Hair follicular keratinocyte (primary cell): ENCODE measurements around the gene NKD1. TPM values are rescaled to one million over a fixed set of nuclear protein-coding genes. Genes with fewer than 3 reads are reported as not detected.

Experiments used
- total RNA-seq: library from RNA; depleted of rRNA; stranded (reverse); fragments of >200 nt; gene quantifications from 2 replicates; pipeline ENCODE4 v1.2.3, GENCODE V29; 2015

Gene NKD1, protein sequence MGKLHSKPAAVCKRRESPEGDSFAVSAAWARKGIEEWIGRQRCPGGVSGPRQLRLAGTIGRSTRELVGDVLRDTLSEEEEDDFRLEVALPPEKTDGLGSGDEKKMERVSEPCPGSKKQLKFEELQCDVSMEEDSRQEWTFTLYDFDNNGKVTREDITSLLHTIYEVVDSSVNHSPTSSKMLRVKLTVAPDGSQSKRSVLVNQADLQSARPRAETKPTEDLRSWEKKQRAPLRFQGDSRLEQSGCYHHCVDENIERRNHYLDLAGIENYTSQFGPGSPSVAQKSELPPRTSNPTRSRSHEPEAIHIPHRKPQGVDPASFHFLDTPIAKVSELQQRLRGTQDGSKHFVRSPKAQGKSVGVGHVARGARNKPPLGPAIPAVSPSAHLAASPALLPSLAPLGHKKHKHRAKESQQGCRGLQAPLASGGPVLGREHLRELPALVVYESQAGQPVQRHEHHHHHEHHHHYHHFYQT
- 0.16 and 0.23 TPM in 2 replicates for total RNA-seq

GRCh38 chr16:50548125-50548908, at the start of gene NKD1:
Gene NKD1 (plus strand): TSS chr16:50548396. CDS start chr16:50548554, 158 bp downstream.

GRCh38 chr16:50681021-50681885, 133.1 kb downstream of the NKD1 start, which contains the start of gene SNX20:
Gene SNX20 (minus strand): TSS chr16:50681312. CDS start chr16:50677526, 3,786 bp downstream.

DNA sequence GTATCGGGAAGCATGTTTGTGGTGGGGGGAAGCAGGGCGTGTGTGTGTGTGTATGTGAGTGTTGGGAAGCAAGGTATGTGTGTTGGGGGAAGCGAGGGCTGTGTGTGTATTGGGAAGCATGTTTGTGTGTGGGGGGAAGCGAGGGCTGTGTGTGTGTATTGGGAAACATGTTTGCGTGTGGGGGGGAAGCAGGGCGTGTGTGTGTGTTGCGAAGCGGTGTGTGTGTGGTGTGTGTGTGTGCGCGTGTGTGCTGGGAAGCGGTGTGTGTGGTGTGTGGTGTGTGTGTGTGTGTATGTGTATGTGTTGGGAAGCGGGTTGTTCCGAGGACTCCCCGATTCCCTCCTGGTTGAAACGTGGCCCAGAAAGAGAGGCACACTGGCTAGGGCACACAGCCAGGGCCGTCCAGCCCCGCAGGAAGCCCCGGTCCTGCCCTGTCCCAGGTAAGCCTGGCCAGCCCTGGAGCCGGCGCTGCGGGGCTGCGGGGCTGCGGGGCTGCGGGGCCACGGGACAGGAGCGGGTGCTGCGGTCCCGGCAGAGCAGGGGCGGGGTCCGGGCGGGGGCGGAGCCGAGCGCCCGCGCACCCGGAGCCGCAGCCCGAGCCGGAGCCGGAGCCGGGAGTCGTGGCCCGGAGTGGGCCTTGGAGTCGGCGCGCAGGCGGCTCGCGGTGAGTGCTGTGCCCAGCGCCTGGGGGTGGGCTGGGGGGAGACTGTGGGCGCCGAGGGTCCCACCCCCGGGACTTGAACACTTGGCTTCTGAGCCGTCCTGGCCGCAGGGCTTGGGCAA, 145.0 kb downstream of the NKD1 start, which contains the start of gene NOD2:
NOD2 (plus strand) TSS at position 608 of the 783 bp plus-strand sequence. CDS start 5,890 bp downstream, outside the sequence.

Other genes with a start within 250 kb of the NKD1 start
- 30.1 and 43.1 TPM in 2 replicates for gene BRD7, start 179.4 kb upstream of the NKD1 start, total RNA-seq
- gene SNX20, start 132.9 kb downstream of the NKD1 start, total RNA-seq: not detected in 2 replicates
- gene NOD2, start 145.2 kb downstream of the NKD1 start, total RNA-seq: 1.2 and 1.3 TPM in 2 replicates
- 18.2 and 21.7 TPM in 2 replicates for gene CYLD, start 193.7 kb downstream of the NKD1 start, total RNA-seq